ENCODE data around the gene DPP8.

DNA sequence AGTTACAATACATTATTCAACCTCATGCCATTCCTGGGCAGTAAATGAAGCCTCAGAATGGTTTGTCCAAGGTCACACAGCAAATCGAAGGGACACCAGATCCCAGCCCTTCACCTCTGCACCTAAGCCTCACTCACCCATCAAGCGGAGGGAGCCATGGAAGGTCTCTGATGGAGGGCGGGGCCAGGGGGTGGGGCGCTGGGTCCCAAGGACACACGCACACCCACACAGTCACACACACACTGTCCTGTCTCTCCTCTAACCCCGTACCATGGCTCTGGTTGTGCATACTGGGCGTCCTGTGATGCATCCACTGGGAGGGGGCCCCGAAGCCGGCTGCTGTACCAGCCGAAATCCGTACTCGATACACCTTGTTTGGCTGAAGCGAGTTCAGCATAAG is 124.4 kb downstream of the DPP8 start:
- TF ChIP-seq, protein P1, sequence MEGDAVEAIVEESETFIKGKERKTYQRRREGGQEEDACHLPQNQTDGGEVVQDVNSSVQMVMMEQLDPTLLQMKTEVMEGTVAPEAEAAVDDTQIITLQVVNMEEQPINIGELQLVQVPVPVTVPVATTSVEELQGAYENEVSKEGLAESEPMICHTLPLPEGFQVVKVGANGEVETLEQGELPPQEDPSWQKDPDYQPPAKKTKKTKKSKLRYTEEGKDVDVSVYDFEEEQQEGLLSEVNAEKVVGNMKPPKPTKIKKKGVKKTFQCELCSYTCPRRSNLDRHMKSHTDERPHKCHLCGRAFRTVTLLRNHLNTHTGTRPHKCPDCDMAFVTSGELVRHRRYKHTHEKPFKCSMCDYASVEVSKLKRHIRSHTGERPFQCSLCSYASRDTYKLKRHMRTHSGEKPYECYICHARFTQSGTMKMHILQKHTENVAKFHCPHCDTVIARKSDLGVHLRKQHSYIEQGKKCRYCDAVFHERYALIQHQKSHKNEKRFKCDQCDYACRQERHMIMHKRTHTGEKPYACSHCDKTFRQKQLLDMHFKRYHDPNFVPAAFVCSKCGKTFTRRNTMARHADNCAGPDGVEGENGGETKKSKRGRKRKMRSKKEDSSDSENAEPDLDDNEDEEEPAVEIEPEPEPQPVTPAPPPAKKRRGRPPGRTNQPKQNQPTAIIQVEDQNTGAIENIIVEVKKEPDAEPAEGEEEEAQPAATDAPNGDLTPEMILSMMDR (IDR thresholded peaks at IDR 0.05): no peak
- no peak for TF ChIP-seq YY1 (IDR thresholded peaks at IDR 0.05; ENCODE audit: low read depth)
- no peak for TF ChIP-seq ELF1 (IDR thresholded peaks at IDR 0.05)
- TF ChIP-seq SMC3 (IDR thresholded peaks at IDR 0.05; ENCODE audit: low read depth, low read length): no peak
- no peak for TF ChIP-seq POLR2AphosphoS5 (IDR thresholded peaks at IDR 0.05; ENCODE audit: low read depth, low read length)
- TF ChIP-seq EZH2phosphoT487 (IDR thresholded peaks at IDR 0.05; ENCODE audit: borderline replicate concordance, low read depth): no peak
- TF ChIP-seq JUND (IDR thresholded peaks at IDR 0.05): no peak
- TF ChIP-seq FOSL2 (IDR thresholded peaks at IDR 0.05; ENCODE audit: borderline replicate concordance, low read depth): no peak
- no peak for TF ChIP-seq REST (IDR thresholded peaks at IDR 0.05; ENCODE audit: low read depth, low read length)
- no peak for TF ChIP-seq RFX5 (IDR thresholded peaks at IDR 0.05; ENCODE audit: low read length)
- no peak for TF ChIP-seq EP300 (IDR thresholded peaks at IDR 0.05; ENCODE audit: borderline replicate concordance in 1 of 2, low read depth in 1 of 2, low read length in 1 of 2)
- TF ChIP-seq TCF12 (IDR thresholded peaks at IDR 0.05): no peak
- no peak for TF ChIP-seq TEAD4 (IDR thresholded peaks at IDR 0.05; ENCODE audit: borderline replicate concordance, insufficient read depth)
- no peak for TF ChIP-seq TAF1 (IDR thresholded peaks at IDR 0.05; ENCODE audit: borderline replicate concordance, low read depth, low read length)
